ENCODE measurements around the gene MADCAM1. TPM values are rescaled to one million over a fixed set of nuclear protein-coding genes. Genes with fewer than 3 reads are reported as not detected.

MADCAM1 gene
- total RNA-seq, 1 donor from 2014 or later: 0.07 TPM

DNA sequence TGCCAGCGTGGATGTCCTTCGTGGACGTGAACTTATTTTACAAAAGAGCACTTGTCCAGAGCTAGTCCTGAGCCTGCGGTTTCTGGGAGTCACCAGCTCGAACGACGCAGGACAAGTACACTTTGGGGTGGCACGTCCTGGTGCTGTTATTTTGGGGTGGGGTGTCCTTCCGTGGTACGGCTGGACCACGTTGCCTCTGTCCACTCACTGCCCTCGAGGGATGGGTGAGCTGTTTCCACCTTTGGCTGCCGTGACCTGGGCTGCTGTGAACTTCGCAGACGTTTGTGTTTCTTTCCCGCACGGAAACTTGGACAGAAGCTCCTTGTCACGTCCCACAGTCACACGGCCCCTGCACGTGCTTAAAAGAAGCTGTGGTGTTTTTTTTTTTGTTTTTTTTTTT, 58.5 kb downstream of the MADCAM1 start:
- DNase-seq (ENCODE audit: low read depth, low spot score): no peak

Other genes starting within 250 kb of the MADCAM1 start
- gene PLPP2, start 205.1 kb upstream of the MADCAM1 start, total RNA-seq: 2.1 and 9.0 TPM in 2 replicates
- gene MIER2, start 151.7 kb upstream of the MADCAM1 start, total RNA-seq: 20.1 and 31.0 TPM in 2 replicates
- gene C2CD4C, start 87.3 kb upstream of the MADCAM1 start, total RNA-seq: 0.14 and 0.20 TPM in 2 replicates
- gene SHC2, start 35.5 kb upstream of the MADCAM1 start, total RNA-seq: 3.5 and 4.7 TPM in 2 replicates
- gene TPGS1, start 11.0 kb downstream of the MADCAM1 start, total RNA-seq: 24.2 and 39.6 TPM in 2 replicates
- 97.0 and 108 TPM in 2 replicates for gene CDC34, start 35.3 kb downstream of the MADCAM1 start, total RNA-seq
- gene GZMM, start 47.6 kb downstream of the MADCAM1 start, total RNA-seq: not detected in 2 replicates
- 237 and 352 TPM in 2 replicates for gene BSG, start 76.1 kb downstream of the MADCAM1 start, total RNA-seq
- 0.32 and 0.79 TPM in 2 replicates for gene HCN2, start 93.4 kb downstream of the MADCAM1 start, total RNA-seq
- gene POLRMT, start 137.1 kb downstream of the MADCAM1 start, total RNA-seq: 28.1 and 32.7 TPM in 2 replicates
- 0.07 TPM in 1 of 2 replicates, not detected in the other for gene FGF22, start 143.4 kb downstream of the MADCAM1 start, total RNA-seq
- 34.3 and 38.1 TPM in 2 replicates for gene RNF126, start 166.7 kb downstream of the MADCAM1 start, total RNA-seq
- 18.5 and 32.6 TPM in 2 replicates for gene FSTL3, start 179.9 kb downstream of the MADCAM1 start, total RNA-seq
- 0.07 TPM in 1 of 2 replicates, not detected in the other for gene PRSS57, start 199.0 kb downstream of the MADCAM1 start, total RNA-seq
- 14.3 and 23.0 TPM in 2 replicates for gene PALM, start 212.4 kb downstream of the MADCAM1 start, total RNA-seq

Data from pulmonary artery endothelial cell (primary cell).